ENCODE measurements around the gene SLC1A5.
"Not testable (repeated sequence)": the region's sequence is repeated elsewhere in the genome, so short reads cannot be mapped to it uniquely, and the experiment has no call there.

The SLC1A5 gene

DNA sequence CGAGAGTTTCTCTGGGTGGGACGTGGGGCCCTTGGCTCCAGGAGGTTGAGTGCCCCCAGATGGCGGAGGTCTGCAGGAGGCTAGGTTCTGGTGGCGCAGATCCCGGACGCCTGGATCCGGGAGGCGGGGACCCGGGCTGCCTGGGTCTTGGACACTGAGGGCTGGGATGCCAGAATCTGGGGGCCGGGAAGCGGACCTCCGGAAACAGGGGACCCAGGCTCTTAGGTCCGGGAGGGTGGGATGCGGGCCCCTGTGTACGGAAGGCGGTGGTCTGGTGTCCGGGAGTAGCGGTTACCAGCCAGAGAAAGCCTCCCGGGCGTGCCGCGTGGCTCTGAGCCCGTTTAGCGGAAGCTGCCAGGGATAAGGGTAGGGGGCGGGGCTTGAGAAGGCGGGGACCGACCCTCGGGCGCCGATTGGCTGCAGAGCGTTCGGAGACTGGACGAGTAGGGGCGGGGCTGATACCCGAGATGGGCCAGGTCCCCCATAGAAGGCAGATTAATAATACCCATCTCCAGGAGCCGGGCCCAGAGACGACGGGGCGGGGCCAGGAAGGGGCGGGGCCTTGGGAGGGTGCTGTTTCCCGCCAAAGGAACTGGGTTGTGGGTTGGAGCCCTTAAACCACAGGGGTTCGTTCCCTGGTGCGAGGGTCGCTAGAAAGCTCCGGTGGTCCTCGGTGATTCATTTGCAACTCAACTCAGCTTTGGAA, at the start of gene SLC1A5:
SLC1A5 (minus strand) TSS at position 333 of the 706 bp plus-strand sequence. CDS start 629 bp downstream, outside the sequence.
- peak; percentile 99 for DNase-seq

DNA sequence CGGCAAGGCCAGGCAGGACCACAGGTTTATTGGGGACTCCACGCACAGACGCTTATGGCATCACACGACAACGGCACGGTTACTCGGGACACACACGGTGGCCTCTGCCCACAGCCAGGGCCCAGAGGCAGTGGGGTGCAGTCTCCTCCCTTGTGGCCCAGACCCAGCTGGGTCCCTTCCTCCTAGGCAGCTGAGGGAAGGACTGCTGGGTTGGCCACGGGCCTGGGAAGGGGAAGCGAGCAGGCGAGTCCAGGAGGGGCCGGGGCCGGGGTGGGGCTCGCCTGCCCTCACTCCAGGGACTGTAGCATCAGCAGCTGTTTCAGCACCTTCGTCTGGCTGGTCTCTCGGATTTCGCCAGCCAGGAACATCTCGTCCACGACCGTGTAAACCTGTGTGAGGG, 49.8 kb upstream of the SLC1A5 start:
- DNase-seq = no peak

DNA sequence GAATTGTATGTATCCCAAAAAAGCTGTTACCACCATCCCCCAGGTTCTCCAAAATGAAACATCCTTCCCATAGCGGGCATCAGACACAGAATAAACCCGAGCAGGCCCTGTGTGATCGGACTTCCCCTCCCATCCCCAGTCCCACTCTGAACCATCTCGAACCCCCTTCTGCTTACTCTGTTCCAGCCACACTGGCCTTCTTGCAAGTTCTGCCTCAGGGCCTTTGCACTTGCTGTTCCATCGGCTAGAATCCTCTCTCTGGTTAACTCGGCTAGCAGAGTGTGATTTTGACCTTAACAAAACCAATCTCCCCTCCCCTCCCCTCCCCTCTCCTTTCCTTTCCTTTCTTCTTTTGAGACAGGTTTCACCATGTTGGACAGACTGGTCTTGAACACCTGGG, 46.6 kb upstream of the SLC1A5 start:
- DNase-seq = no peak

DNA sequence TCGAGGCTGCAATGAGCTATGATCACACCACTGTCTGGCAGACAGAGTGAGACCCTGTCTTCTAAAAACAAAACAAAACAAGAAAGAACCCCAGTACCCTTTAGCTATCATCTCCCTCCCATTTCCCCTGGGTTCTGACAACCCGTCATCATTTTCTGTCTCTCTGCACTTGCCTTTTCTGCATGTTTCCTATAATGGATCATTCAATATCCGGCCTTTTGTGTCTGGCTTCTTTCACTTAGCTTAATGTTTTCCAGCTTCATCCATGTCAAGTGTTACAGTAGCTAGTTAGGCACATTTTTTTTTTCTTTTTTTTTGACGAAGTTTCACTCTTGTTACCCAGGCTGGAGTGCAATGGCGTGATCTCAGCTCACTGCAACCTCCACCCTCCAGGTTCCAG, 45.7 kb upstream of the SLC1A5 start:
- no peak for DNase-seq

DNA sequence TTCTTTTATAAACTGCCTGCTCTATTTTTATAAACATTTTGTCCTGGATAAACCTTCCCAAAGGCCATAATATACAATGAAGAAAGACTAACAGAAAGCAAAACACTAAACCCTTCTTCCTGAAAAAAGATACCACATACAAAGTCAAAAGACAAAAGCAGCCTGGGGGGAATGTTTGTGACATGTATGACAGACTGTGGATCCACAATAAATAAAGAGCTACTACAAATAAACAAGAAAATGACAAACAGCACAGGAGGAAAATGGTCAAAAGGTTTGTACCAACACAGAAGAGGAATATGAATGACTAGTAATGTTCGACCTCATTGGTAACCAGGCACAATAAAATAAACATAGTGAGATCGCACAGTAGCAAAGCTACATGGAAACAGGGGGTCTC, 42.5 kb upstream of the SLC1A5 start:
- no peak for DNase-seq

- no peak for DNase-seq
These were observed 40.1 kb upstream of the SLC1A5 start for GRCh38 chr19:46828484-46828883.

DNA sequence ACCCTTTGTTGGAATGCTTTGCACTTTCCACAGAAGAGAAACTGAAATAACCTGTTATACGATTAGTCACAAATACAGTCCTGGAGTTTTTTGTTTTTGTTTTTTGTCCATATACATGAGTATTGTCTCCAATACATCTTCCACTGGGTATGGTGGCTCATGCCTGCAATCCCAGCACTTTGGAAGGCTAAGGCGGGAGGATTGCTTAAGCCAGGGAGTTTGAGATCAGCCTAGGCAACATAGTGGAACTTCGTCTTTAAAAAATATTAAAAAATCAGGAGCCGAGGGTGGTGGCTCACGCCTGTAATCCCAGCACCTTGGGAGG, 37.3 kb upstream of the SLC1A5 start:
- DNase-seq = no peak

GRCh38 chr19:46824890-46825730, 36.7 kb upstream of the SLC1A5 start:
- DNase-seq = no peak

DNA sequence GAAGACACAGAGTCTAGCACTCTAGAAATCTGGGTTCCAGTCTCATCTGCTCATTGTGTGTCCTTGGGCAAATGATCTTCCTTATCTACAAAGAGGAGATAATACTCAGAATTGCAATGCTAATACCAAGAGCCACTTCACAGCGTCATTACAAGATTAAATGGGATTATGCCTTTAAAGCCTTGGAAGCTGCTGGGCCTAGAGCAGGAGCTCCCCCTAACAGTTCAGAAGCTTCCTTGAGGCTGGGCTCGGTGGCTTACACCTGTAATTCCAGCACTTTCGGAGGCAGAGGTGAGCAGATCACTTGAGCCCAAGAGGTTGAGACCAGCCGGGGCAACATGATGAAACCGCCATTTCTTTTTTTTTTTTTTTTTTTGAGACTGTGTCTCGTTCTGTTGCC, 34.7 kb upstream of the SLC1A5 start:
- no peak for DNase-seq

- not testable (repeated sequence) for DNase-seq
These were observed 34.0 kb upstream of the SLC1A5 start for GRCh38 chr19:46822410-46822787.

DNA sequence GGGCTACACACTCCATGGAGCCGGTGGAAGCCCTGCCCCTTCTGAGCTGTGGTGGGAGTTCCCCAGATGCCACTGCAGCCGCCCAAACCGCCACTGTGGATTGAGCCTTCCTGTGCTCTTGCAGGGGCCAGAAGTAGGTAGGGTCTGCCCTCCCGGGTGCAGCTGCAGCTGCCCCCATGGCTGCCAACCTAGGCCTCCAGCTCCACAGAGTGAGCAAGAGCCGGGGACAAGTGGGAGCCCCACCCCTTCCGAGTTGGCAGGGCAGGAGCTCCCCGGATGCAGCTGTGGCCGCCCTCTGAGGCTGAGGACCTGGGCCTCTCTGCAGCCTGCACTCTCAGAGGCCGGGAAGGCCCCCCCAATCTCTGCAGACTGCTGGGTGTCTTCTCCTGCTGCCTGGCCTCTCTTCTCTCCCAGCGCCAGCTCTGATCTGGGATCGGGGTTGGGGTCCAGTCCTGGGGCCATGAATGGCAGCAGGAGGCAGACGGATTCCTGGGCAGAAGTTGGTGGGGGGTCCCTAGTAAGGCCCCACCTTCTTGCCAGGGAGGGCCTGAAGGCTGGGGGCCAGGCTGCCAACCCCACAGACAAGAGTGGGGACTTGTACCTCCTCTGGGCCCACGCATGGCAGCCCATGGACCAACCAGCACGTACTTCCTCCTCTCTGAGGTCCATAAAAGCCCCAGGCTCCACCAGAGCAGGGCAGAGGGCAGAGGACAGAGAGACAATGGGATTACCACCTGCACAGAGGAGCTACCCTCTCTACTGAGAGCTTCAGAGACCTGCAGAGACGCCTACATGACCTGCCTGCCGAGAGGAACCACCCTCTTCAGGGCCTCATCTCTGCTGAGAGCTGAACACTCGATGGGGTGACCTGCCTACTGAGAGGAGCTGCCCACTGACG, 33.4 kb upstream of the SLC1A5 start:
- DNase-seq = peak; percentile 53

DNA sequence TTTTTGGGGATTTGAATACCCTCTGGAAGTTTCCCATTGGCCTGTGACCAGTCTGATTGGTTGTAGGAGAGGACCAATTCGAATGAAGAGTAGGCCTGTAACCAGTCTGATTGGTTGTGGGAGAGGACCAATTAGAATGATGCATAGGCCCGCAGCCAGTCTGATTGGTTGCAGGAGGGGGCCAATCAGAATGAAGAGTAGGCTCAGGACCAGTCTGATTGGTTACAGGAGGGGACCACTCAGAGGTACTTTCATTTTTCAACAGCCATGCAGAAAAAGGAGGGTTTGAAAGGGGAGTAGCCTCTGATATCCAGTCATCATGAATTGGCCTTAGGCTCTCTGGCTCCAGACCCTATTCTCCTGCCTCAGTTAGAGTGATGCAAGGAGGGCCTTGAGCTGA, 30.4 kb upstream of the SLC1A5 start:
- DNase-seq = peak; percentile 44

DNA sequence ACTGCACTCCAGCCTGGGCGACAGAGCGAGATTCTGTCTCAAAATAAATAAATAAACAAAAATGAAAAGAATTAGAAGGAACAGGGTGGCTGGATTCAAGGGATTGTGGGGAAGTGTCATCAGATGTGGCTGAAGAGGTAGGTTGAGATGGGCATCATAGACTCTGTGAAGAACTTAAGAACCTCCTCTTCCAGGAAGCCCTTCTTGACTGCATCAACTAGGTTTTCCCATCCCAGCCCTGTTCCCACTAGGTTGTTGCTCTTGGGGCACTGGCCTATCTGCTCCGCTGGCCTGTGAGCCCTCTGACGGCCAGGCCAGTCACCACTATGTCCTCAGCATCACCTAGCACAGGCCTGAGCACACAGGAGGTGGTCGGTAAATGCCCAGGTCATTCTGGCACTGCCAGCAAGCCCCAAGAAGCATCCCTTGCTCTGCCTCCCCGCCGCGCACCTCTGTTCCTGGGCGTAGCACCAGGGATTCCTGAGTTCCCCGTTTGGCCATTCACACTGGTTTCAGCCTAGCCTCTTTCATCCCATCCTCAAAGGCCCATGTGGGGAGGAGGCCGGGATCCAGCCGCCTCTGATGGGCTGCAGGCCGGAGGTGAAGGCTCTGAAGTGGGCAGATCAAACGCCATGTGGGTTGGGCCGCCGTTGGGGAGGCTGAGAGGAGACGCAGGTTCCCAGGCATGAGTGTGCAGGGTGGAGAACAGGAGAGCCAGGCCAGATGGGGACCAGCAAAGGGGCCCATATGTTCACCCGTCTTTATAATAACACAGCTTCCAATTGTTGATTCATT, 27.6 kb upstream of the SLC1A5 start:
- no peak for DNase-seq

DNA sequence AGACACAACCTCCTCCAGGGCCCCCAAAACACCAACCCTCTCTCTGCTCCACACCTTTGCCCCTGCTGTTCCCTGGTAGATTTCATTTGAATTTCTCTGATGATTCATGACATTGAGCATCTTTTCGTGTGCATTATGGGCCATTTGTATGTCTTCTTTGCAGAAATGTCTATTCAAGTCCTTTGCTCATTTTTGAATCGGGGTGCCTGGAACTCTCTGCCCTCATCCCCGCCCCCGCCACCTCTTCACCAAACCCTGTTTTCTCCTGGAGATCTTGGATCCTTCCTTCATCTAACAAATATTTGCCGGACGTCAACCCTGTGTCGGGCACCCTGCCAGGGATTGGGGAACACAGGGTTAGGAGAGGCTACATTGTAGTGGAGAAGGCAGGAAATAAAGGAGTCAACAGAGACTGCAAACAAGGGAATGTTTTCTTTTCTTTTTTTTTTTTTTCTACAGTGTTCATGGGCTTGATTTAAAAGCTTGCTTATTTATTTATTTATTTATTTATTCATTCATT, 25.5 kb upstream of the SLC1A5 start:
- no peak for DNase-seq

DNA sequence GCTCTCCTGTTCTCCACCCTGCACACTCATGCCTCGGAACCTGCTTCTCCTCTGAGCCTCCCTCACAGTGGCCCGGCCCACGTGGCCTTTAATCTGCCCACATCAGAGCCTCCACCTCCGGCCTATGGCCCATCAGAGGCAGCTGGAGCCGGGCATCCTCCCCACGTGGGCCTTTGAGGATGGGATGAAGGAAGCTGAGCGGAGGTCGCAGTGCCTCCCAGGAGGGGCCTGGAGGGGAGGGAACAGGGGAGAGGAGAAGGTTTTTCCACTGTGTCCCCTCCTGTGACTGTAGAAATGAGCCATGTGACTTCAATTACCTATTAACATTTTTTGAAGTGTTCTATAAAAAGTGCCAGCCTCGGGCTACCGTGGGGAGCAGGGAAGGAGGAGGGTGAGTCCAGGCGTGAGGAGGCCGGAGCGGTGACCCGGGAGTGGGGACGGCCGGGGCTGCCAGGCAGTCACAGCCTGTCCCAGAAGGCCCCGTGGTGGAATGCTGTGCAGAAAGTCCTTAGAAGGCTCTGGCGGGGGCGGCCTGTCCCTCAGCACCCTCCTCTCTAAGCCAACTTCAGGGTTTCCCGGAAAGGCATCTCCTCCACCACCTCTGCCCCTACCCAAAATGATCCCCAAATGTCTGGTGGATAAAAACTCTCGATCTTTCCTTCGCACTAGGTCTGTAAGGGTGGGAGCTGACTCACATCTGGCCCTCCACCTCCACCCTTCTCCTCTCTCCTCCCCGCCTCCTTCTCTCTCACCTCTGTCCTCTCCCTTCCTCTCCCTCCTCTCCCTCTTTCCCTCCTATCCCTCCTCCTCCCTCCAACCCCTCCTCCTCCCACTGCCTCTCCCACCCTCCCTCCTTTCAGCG, 24.8 kb upstream of the SLC1A5 start:
- no peak for DNase-seq

GRCh38 chr19:46809534-46810272, 21.3 kb upstream of the SLC1A5 start:
- DNase-seq = no peak

DNA sequence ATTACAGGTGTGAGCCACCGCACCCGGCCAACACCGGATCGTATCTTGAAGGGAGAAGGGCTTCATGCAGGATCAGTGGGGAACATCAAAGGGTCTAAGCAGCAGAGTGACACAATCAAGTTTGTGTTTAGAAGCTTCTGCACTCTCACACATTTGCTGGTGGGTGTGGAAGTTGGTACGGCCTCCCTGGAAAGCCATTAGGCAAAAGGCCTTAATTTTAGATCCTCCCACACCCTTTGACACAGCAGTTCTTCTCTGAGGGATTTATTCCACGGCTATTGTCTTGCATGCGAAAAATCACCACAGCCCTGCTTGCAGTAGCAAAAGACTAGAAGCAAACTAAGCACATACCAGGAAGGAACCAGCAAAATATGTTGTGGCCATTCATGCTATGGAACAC, 18.3 kb upstream of the SLC1A5 start:
- DNase-seq = no peak

DNA sequence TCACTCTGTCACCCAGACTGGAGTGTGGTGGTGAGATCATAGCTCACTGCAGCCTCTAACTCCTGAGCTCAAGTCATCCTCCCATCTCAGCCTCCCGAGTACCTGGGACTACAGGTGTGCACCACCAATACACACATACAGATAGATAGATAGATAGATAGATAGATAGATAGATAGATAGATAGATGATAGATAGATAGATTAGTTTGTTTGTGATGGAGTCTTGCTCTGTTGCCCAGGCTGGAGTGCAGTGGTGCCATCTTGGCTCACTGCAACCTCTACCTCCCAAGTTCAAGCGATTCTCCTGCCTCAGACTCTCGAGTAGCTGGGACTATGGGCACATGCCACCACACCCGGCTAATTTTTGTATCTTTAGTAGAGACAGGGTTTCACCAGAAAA, 16.0 kb upstream of the SLC1A5 start:
- DNase-seq = not testable (repeated sequence)

GRCh38 chr19:46803555-46803954, 15.2 kb upstream of the SLC1A5 start:
- no peak for DNase-seq

DNA sequence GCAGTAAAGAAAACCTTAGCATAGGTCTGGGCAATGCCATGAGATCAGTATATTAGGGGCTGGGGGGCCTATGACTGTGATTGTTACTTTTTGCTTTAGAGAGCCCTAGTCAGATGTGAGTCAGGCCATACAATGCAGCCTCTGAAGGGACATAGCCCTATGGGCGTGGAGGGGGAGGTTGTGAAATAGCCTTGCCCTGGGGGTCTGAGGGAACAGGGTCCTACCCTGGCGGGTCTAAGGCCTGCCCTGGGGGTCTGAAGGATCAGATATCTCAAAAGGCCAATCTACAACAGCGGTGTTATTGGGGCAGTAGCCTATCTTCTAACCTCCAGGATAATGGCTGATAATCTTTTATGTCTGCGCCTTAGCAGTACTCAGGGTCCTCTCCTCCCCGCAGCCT, 13.8 kb upstream of the SLC1A5 start:
- no peak for DNase-seq

GRCh38 chr19:46798713-46799112, 10.3 kb upstream of the SLC1A5 start:
- no peak for DNase-seq

All from activated CD4-positive, CD25-positive, alpha-beta regulatory T cell treated with anti-CD3 and anti-CD28 coated beads, Interleukin-2, amount 50 U/mL, for 72 hours (primary cell).